Choroid plexus epithelial cell (primary cell): Measurements from ENCODE around the gene IDH1.
"Not testable (repeated sequence)": the region's sequence is repeated elsewhere in the genome, so short reads cannot be mapped to it uniquely, and the experiment has no call there.

Experiments used
- DNase-seq: peaks from one replicate; pipeline ENCODE4 v3.0.0-alpha.2; 2010; ENCODE audit warnings: low read depth
- H3K4me3 ChIP-seq: 2 replicates; pipeline ENCODE4 v1.5.1; 2011; ENCODE audit warnings: low read depth, mild to moderate bottlenecking, control low read depth, low read length, moderate library complexity
- TF ChIP-seq, protein P1 (sequence below): conservative IDR thresholded peaks from 2 replicates; pipeline ENCODE4 v1.5.1; 2011; ENCODE audit warnings: low read depth, mild to moderate bottlenecking, control low read depth, inconsistent platforms, low read length, moderate library complexity

IDH1 gene

DNA sequence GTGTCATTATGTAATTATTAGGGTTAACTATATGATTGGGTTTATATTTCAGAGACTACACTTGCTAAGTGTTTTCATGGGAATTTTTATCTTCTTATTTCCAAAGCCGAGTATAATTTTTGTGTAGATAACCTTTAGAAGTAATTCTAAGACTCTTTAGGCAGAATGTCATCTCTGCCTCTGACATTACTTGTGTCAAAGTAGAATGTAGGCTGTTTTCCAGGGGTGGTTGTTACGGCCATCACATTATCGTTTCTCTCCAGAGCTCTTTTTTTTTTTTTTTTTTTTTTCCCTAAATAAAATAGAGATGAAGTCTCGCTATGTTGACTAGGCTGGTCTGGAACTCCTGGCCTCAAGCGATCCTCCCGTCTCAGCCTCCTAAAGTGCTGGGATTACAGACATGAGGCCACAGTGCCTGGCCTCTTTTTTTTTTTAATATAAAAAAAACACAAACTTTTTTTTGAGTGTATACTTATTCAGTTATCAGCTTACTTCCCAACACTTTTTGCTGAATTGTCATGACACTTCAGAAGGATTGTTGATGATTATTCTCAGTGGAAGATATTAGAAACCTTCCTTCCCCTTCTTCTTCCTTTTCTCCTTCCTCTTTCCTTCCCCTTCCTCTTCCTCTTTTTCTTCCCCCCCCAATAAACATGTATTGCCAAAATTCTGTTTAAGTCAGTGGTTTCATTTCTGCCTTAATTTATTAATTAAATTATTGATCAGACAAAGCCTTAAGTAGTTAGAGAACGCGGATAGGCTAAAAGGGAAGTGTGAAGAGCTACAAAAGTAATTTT is 13.5 kb upstream of the IDH1 start:
- DNase-seq = no peak
- peak overlapping the region; percentile 83 for H3K4me3 ChIP-seq
- TF ChIP-seq, protein P1, sequence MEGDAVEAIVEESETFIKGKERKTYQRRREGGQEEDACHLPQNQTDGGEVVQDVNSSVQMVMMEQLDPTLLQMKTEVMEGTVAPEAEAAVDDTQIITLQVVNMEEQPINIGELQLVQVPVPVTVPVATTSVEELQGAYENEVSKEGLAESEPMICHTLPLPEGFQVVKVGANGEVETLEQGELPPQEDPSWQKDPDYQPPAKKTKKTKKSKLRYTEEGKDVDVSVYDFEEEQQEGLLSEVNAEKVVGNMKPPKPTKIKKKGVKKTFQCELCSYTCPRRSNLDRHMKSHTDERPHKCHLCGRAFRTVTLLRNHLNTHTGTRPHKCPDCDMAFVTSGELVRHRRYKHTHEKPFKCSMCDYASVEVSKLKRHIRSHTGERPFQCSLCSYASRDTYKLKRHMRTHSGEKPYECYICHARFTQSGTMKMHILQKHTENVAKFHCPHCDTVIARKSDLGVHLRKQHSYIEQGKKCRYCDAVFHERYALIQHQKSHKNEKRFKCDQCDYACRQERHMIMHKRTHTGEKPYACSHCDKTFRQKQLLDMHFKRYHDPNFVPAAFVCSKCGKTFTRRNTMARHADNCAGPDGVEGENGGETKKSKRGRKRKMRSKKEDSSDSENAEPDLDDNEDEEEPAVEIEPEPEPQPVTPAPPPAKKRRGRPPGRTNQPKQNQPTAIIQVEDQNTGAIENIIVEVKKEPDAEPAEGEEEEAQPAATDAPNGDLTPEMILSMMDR = no peak

DNA sequence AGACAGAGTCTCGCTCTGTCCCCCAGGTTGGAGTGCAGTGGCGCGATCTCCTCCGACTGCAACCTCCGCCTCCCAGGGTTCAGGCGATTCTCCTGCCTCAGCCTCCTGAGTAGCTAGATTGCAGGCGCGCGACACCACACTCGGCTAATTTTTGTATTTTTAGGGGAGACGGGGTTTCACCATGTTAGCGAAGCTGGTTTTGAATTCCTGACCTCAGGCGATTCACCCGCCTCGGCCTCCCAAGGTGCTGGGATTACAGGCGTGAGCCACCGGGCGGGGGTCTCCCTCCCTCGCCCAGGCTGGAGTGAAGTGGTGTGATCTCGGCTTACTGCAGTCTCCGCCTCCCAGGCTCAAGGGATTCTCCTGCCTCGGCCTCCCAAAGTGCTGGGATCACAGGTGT is 12.7 kb upstream of the IDH1 start:
- peak overlapping the region; percentile 83 for H3K4me3 ChIP-seq

DNA sequence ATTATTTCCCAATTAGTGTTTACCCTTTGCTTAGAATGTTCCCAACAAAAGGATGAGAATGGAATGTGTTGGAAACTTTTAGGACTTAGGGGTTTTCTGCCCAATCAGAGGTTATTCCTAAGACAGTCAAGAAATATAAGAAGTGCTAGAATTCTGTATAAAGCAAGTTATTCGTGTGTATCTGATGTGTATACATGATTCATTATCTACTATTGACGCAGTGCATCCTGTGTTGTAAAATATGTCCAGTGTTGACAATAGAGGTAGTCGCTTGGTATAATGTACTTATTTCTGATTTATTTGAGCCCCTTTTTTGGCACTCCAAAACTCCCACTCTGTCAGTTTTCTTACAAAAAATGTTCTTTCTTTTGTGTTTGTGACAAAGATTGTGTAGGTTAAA is 12.1 kb upstream of the IDH1 start:
- peak overlapping the region; percentile 83 for H3K4me3 ChIP-seq
- TF ChIP-seq, protein P1 = no peak
- DNase-seq = peak; percentile 26

More for the DNA sequence above, 12.7 kb upstream of the IDH1 start:
- not testable (repeated sequence) for DNase-seq

DNA sequence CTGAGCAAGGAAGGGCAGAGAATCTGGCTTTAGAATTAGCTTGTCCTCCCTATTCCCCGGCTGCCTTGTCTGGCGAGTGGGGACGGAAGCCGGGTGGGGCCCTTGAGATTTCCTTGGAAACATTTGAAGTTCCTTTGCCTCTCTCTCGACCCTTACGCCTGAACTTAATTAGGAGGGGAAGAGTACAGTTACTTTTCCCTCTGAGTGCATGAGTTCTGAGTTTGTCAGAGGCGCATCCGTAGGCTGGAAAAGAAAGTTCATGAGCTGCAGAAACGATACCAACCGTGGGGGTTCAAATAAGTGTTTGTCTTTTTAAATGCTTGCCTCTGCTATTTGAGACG is 11.7 kb upstream of the IDH1 start:
- DNase-seq = peak; percentile 41
- TF ChIP-seq, protein P1 = no peak

DNA sequence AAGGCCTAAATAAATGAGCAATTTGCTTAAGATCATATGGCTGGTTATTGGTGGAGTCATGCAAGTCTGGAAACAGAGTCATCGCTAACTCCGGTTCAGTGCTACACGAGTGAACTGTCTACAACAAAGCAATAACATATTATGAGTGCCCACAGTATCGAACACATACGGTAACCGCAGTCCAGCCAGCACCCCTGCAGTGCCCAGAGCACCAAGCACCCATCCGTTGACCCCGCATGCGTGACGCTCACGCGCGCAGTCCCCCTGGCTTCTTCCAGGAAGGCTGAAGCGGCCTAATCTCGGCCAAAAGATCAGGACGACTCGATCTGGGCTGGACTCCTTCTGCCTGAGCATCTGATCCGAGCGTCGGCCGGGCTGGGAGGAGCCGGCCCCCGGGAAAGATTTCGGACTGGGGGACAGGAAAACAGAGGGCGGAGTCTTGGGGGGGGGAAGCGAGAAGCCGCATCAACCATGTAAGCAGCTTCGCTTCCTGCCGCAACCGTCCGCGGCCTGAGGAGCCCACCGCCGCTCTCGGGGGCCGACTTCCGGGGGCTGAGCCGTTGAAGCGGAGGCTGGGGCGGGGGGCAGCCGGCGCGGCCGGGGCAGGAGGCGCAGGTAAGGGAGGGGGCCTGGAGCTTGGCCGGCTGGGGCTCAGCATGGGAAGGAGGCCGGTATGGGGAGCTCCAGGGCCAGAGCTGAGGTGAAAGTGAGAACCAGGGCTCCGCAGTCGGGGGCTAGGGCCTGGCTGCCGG is 11.1 kb upstream of the IDH1 start, which contains the start of gene PIKFYVE:
Gene PIKFYVE (plus strand): TSS at position 455 of the 752 bp plus-strand sequence. CDS start 5,265 bp downstream, outside the sequence.
- TF ChIP-seq, protein P1 = peak; percentile 2
- DNase-seq = peak; percentile 99
- H3K4me3 ChIP-seq = peak within 1 kb of the TSS; percentile 83

More for the DNA sequence above, 11.7 kb upstream of the IDH1 start:
- H3K4me3 ChIP-seq = peak overlapping the region; percentile 83

DNA sequence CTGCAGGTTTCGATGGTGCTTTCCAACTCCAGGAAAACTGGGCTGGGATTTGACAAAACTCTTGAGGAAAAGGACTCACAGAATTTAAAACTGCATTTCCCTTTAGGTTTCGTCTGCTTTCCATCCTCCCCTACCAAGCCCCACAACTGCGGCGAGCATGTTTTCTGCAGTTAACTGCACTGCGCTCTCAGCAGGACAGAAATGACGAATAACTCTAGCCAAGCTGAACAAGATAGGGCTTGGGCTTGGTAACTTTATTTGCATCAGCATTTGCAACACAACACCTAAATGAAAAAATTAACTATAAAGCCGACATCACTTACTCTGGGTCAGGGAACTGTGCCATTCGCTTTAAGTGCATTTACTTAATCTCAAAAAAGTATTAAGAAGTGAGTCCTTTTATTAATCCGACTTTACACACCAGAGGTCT is 10.5 kb upstream of the IDH1 start:
- TF ChIP-seq, protein P1 = no peak
- H3K4me3 ChIP-seq = peak overlapping the region; percentile 83
- peak; percentile 78 for DNase-seq

DNA sequence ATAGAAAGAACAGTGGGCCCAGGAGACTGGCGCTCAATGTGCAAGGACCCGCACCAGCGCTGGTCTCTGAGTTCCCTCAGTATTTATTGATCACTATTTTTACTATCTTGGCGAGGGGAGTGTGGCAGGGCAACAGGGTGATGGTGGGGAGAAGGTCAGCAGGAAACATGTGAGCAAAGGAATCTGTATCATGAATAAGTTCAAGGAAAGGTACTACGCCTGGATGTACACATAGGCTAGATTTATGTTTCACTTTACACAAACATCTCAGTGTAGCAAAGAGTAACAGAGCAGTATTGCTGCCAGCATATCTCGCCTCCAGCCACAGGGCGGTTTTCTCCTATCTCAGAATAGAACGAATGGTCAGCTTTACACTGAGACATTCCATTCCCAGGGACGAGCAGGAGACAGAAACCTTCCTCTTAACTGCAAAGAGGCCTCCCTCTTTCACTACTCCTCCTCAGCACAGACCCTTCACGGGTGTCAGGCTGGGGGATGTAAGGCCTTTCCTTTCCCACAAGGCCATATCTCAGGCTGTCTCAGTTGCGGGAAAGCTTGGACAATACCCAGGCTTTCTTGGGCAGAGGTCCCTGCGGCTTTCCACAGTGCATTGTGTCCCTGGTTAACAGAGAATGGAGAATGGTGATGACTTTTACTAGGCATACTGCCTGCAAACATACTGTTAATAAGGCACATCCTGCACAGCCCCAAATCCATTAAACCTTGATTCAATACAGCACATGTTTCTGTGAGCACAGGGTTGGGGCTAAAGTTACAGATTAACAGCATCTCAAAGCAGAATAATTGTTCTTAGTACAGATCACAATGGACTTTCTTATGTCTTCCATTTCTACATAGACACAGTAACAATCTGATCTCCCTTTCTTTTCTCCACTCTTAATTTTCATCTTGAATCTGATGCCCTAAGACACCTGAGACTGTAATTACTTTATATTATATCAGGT is 2.3 kb upstream of the IDH1 start:
- not testable (repeated sequence) for DNase-seq, H3K4me3 ChIP-seq
